H1 (cell line): Measurements from ENCODE around the gene AAK1. TPM values are rescaled to one million over a fixed set of nuclear protein-coding genes. Genes with fewer than 3 reads are reported as not detected.

Source experiments
- CTCF ChIA-PET: fragments of 300-600 bp; sonication (Branson Sonifier 250); formaldehyde crosslinking; loops from one replicate; lab custom pipeline; 2021; ENCODE audit not compliant: partially characterized antibody; lab: Charles Lee
- POLR2A ChIA-PET: fragments of 300-600 bp; sonication (Branson Sonifier 250); formaldehyde crosslinking; loops from one replicate; lab custom pipeline; 2021; ENCODE audit warnings: inconsistent platforms; ENCODE audit not compliant: partially characterized antibody; lab: Charles Lee
- DNase-seq, 2 experiments: peaks; one replicate each; pipeline versions ENCODE4 v3.0.0 to v3.0.0-alpha.2; 2010 to 2022; ENCODE audit warnings: low spot score in 2 of 2, low read depth in 1 of 2, mixed read lengths in 1 of 2
- FAIRE-seq: peaks from 2 replicates; lab custom pipeline; 2011; peaks lifted over from hg19 to GRCh38; lab: Jason Lieb, UNC
- H2AFZ ChIP-seq: 2 replicates; pipeline ENCODE4 v1.8.1; 2012; ENCODE audit warnings: low read length, inconsistent platforms
- H2AK5ac ChIP-seq: 2 replicates; pipeline ENCODE4 v1.6.1; 2013; ENCODE audit warnings: low read depth, low read length
- H2BK120ac ChIP-seq: replicated peaks from 2 replicates; pipeline ENCODE3; 2013; ENCODE audit warnings: low read depth, low read length, inconsistent platforms
- H2BK12ac ChIP-seq: 2 replicates; pipeline ENCODE4 v1.6.1; 2013; ENCODE audit warnings: low read depth, low read length
- H2BK15ac ChIP-seq: 2 replicates; pipeline ENCODE4 v1.6.1; 2013; ENCODE audit warnings: low read length
- H2BK20ac ChIP-seq: 2 replicates; pipeline ENCODE4 v1.6.1; 2013; ENCODE audit warnings: low read length
- H2BK5ac ChIP-seq: 2 replicates; pipeline ENCODE4 v1.6.1; 2013; ENCODE audit warnings: low read depth, low read length
- H3K14ac ChIP-seq: 2 replicates; pipeline ENCODE4 v1.6.1; 2013; ENCODE audit warnings: inconsistent platforms; ENCODE audit not compliant: insufficient read length
- H3K18ac ChIP-seq: 2 replicates; pipeline ENCODE4 v1.6.1; 2013; ENCODE audit warnings: low read length; ENCODE audit errors: extremely low read depth
- H3K23ac ChIP-seq: 2 replicates; pipeline ENCODE4 v1.6.1; 2013; ENCODE audit warnings: inconsistent platforms; ENCODE audit not compliant: insufficient read length
- H3K23me2 ChIP-seq: 2 replicates; pipeline ENCODE4 v1.6.1; 2013; ENCODE audit warnings: low read depth, low read length
- H3K27ac ChIP-seq: 2 replicates; pipeline ENCODE4 v1.6.1; 2011; ENCODE audit warnings: low read depth, low read length, inconsistent platforms
- H3K27me3 ChIP-seq, 4 experiments: replicated peaks in 1 of 4; 1 replicate in 1 of 4; 2 replicates in 3 of 4; pipeline versions ENCODE4 v1.6.1 to v1.8.1; 2011 to 2013; ENCODE audit warnings: low read length in 3 of 4, mild to moderate bottlenecking in 3 of 4, inconsistent platforms in 2 of 4, mixed read lengths in 2 of 4, moderate library complexity in 1 of 4; ENCODE audit not compliant: control insufficient read depth in 3 of 4, insufficient read depth in 3 of 4; ENCODE audit errors: extremely low read depth in 1 of 4
- H3K36me3 ChIP-seq, 4 experiments: 2 replicates each; pipeline versions ENCODE4 v1.6.1 to v1.8.1; 2011 to 2013; ENCODE audit warnings: mild to moderate bottlenecking in 4 of 4, low read length in 3 of 4, moderate library complexity in 2 of 4, control low read depth in 1 of 4, inconsistent platforms in 1 of 4; ENCODE audit not compliant: insufficient read depth in 4 of 4, control insufficient read depth in 2 of 4
- H3K4ac ChIP-seq: replicated peaks from 2 replicates; pipeline ENCODE3; 2013; ENCODE audit warnings: low read length, low read depth, mixed read lengths, inconsistent platforms; ENCODE audit not compliant: insufficient read length
- H3K4me1 ChIP-seq, 4 experiments: replicated peaks in 1 of 4; 1 replicate in 1 of 4; 2 replicates in 3 of 4; pipeline versions ENCODE4 v1.6.1 to v1.8.1; 2011 to 2013; ENCODE audit warnings: low read length in 3 of 4, inconsistent platforms in 2 of 4, mixed read lengths in 1 of 4; ENCODE audit not compliant: insufficient read depth in 4 of 4, control insufficient read depth in 3 of 4
- H3K4me2 ChIP-seq, 2 experiments: 2 replicates each; pipeline versions ENCODE4 v1.6.1 to v1.8.1; 2011 to 2013; ENCODE audit warnings: low read depth in 2 of 2, low read length in 2 of 2, control low read depth in 1 of 2, inconsistent platforms in 1 of 2, mild to moderate bottlenecking in 1 of 2; ENCODE audit not compliant: insufficient read depth in 1 of 2
- H3K4me3 ChIP-seq, 4 experiments: fragments of 200-600, 300-600 bp in 1 of 4; sonication (generic), shearing (Covaris generic), sonication (Bioruptor Twin) in 1 of 4; 2 replicates each; pipeline versions ENCODE4 v1.5.1 to v1.8.1; 2011 to 2016; ENCODE audit warnings: low read length in 4 of 4, low read depth in 3 of 4, control low read depth in 2 of 4, inconsistent platforms in 2 of 4, mild to moderate bottlenecking in 2 of 4, mixed read lengths in 1 of 4, moderate library complexity in 1 of 4; ENCODE audit not compliant: insufficient read depth in 2 of 4; ENCODE audit errors: extremely low read depth in 1 of 4
- H3K56ac ChIP-seq: replicated peaks from 2 replicates; pipeline ENCODE3; 2013; ENCODE audit warnings: low read depth, mild to moderate bottlenecking, mixed read lengths, low read length, inconsistent platforms; ENCODE audit not compliant: insufficient read length
- H3K79me1 ChIP-seq: 2 replicates; pipeline ENCODE4 v1.6.1; 2013; ENCODE audit warnings: low read depth, low read length, control low read depth
- H3K79me2 ChIP-seq, 2 experiments: 2 replicates each; pipeline versions ENCODE4 v1.6.1 to v1.8.1; 2012 to 2013; ENCODE audit warnings: low read length in 2 of 2, mild to moderate bottlenecking in 2 of 2, inconsistent platforms in 1 of 2; ENCODE audit not compliant: insufficient read depth in 2 of 2, control insufficient read depth in 1 of 2
- H3K9ac ChIP-seq, 4 experiments: replicated peaks in 1 of 4; 1 replicate in 1 of 4; 2 replicates in 3 of 4; pipeline versions ENCODE4 v1.6.1 to v1.8.1; 2011 to 2013; ENCODE audit warnings: low read depth in 3 of 4, low read length in 3 of 4, control low read depth in 2 of 4, mild to moderate bottlenecking in 2 of 4, moderate library complexity in 2 of 4, inconsistent platforms in 1 of 4; ENCODE audit errors: extremely low read depth in 1 of 4
- H3K9me3 ChIP-seq, 2 experiments: 2 replicates each; pipeline versions ENCODE4 v1.6.1 to v1.8.1; 2012 to 2013; ENCODE audit warnings: mild to moderate bottlenecking in 2 of 2, moderate library complexity in 2 of 2, control low read depth in 1 of 2, inconsistent platforms in 1 of 2, low read depth in 1 of 2, low read length in 1 of 2, mixed read lengths in 1 of 2; ENCODE audit not compliant: insufficient read depth in 2 of 2
- H4K20me1 ChIP-seq, 2 experiments: replicated peaks in 1 of 2; 2 replicates each; pipeline versions ENCODE3 to v1.8.1; 2011 to 2013; ENCODE audit warnings: inconsistent platforms in 2 of 2, low read length in 2 of 2, mild to moderate bottlenecking in 1 of 2; ENCODE audit not compliant: insufficient read depth in 2 of 2, control insufficient read depth in 1 of 2
- H4K5ac ChIP-seq: 2 replicates; pipeline ENCODE4 v1.6.1; 2013; ENCODE audit warnings: low read length, low read depth, mixed read lengths, inconsistent platforms; ENCODE audit not compliant: insufficient read length
- H4K8ac ChIP-seq: 2 replicates; pipeline ENCODE4 v1.8.0; 2013; ENCODE audit warnings: mild to moderate bottlenecking, moderate library complexity, low read length, inconsistent platforms; ENCODE audit not compliant: insufficient read depth; ENCODE audit errors: extremely low read depth
- H4K91ac ChIP-seq: replicated peaks from 2 replicates; pipeline ENCODE3; 2013; ENCODE audit warnings: low read length, mixed read lengths, inconsistent platforms; ENCODE audit not compliant: insufficient read length
- CEBPB ChIP-seq: IDR thresholded peaks from 2 replicates; pipeline ENCODE4 v1.6.1; 2012; ENCODE audit warnings: low read depth, low read length
- EGR1 ChIP-seq: IDR thresholded peaks from 2 replicates; pipeline ENCODE4 v1.6.1; 2011; ENCODE audit warnings: low read depth, low read length, borderline replicate concordance
- FOSL1 ChIP-seq: IDR thresholded peaks from 2 replicates; pipeline ENCODE4 v1.6.1; 2011; ENCODE audit warnings: mild to moderate bottlenecking, low read depth, low read length, moderate library complexity; ENCODE audit not compliant: insufficient read depth
- HDAC2 ChIP-seq, 2 experiments: fragments of 300-600 bp in 1 of 2; sonication (generic) in 1 of 2; IDR thresholded peaks; 2 replicates each; pipeline ENCODE4 v1.6.1; 2011 to 2012; ENCODE audit warnings: low read depth in 2 of 2, low read length in 2 of 2, mild to moderate bottlenecking in 2 of 2, moderate library complexity in 2 of 2, borderline replicate concordance in 1 of 2, inconsistent platforms in 1 of 2
- HDAC6 ChIP-seq: IDR thresholded peaks from one replicate; pipeline ENCODE4 v1.7.1; 2012; ENCODE audit warnings: low read depth, mild to moderate bottlenecking, inconsistent platforms, low read length, moderate library complexity
- KDM5A ChIP-seq: fragments of 200-600 bp; IDR thresholded peaks from 2 replicates; pipeline ENCODE4 v1.7.1; 2012; ENCODE audit warnings: mild to moderate bottlenecking, low read length, inconsistent platforms, mixed read lengths
- NRF1 ChIP-seq: IDR thresholded peaks from 2 replicates; pipeline ENCODE4 v1.6.1; 2011; ENCODE audit warnings: mild to moderate bottlenecking, low read depth, low read length, improper control_type of control experiment
- RNF2 ChIP-seq: fragments of 200-900, 300-1000 bp; sonication (generic); IDR thresholded peaks from 2 replicates; pipeline ENCODE4 v1.7.1; 2016; ENCODE audit warnings: borderline replicate concordance, low read depth, mild to moderate bottlenecking, antibody characterized with exemption, low read length; ENCODE audit not compliant: poor library complexity, severe bottlenecking; ENCODE audit errors: missing control alignments
- RXRA ChIP-seq: IDR thresholded peaks from 2 replicates; pipeline ENCODE4 v1.6.1; 2011; ENCODE audit warnings: low read depth, mild to moderate bottlenecking, low read length, moderate library complexity; ENCODE audit not compliant: insufficient read depth
- SIRT6 ChIP-seq: IDR thresholded peaks from one replicate; pipeline ENCODE4 v1.7.1; 2012; ENCODE audit warnings: low read length, inconsistent platforms
- SIX5 ChIP-seq: IDR thresholded peaks from 2 replicates; pipeline ENCODE4 v1.6.1; 2011; ENCODE audit warnings: mild to moderate bottlenecking, low read depth, low read length
- SP2 ChIP-seq: IDR thresholded peaks from 2 replicates; pipeline ENCODE4 v1.6.1; 2012; ENCODE audit warnings: mild to moderate bottlenecking, low read length, inconsistent platforms
- SP4 ChIP-seq: IDR thresholded peaks from 2 replicates; pipeline ENCODE4 v1.6.1; 2012; ENCODE audit warnings: low read length, inconsistent platforms
- SUZ12 ChIP-seq: fragments of 200-600 bp; sonication (generic); IDR thresholded peaks from 2 replicates; pipeline ENCODE4 v1.6.1; 2012; ENCODE audit warnings: mild to moderate bottlenecking, inconsistent platforms, low read length, moderate library complexity, mixed read lengths
- YY1 ChIP-seq: IDR thresholded peaks from 2 replicates; pipeline ENCODE4 v1.6.1; 2011; ENCODE audit warnings: low read depth, mild to moderate bottlenecking, low read length
- WGBS, 2 experiments: shearing (Covaris generic) in 1 of 2; methylation state at CpG; one replicate each; pipeline versions ENCODE4 v1.1.6 to v1.1.7; 2013 to 2015; ENCODE audit warnings: low lambda C conversion rate in 2 of 2, mixed read lengths in 2 of 2, inconsistent platforms in 1 of 2, low coverage in 1 of 2, missing lambda C conversion rate in 1 of 2; ENCODE audit not compliant: insufficient replicate concordance in 2 of 2, insufficient coverage in 1 of 2, insufficient read length in 1 of 2; ENCODE audit errors: extremely low coverage in 1 of 2, missing lambda C conversion rate in 1 of 2; 5-methylcytosine and 5-hydroxymethylcytosine counted together
- polyA plus RNA-seq, 7 experiments: library from polyadenylated mRNA; depleted of rRNA in 3 of 7; stranded (reverse) in 5 of 7; unstranded in 2 of 7; fragments of >200 nt in 5 of 7; fragments of 200-250 nt in 2 of 7; gene quantifications; 1 replicate in 5 of 7; 2 replicates in 1 of 7; 4 replicates in 1 of 7; pipeline versions ENCODE4 v1.2.1 to v1.2.3, GENCODE V29; 2011 to 2013; ENCODE audit warnings: missing spikeins in 2 of 7, mixed read lengths in 2 of 7
- total RNA-seq: library from RNA; stranded (reverse); fragmentation: NEBNext Ultra II Directional; extraction: Animal tissue kit (Norgen Biotek cat#: 25700); gene quantifications from 2 replicates; pipeline ENCODE4 v1.2.1, GENCODE V29; 2021

Gene AAK1
- total and polyA plus RNA-seq, 2 of the 8 experiments (the other 6 are each of a cell fraction or from before 2014, with no cell fraction given) = 10.0 to 40.5 TPM

DNA sequence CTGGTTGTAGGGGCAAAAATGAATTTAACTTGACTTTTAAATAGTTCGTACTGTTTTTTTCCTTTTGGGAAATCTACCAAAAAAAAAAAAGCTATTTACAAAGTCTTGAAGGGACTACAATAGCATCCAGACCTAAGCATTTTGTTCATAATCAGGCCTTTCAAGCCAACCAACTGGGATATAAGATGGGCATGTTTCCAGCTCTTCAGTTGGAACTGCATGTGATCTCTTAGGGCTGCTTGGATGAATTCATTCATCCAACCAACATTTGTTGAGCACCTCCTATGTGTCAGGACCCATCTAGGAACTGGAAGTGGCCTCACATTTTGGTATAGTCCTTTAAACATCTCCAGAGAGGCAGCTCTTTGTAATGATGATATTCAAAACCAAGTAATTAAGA, 98.6 kb downstream of the AAK1 start:
- no peak overlapping the region for H4K8ac ChIP-seq
- TF ChIP-seq EGR1 (no peak), CEBPB (no peak), FOSL1 (no peak), SIRT6 (no peak), HDAC6 (no peak), SIX5 (no peak), HDAC2 (IDR thresholded peaks at IDR 0.05; ENCODE audit: borderline replicate concordance in 1 of 2, low read depth in 2 of 2, low read length in 2 of 2) (no peak), KDM5A (no peak), SUZ12 (no peak), NRF1 (no peak), SP2 (no peak), RXRA (no peak), SP4 (no peak), RNF2 (no peak), YY1 (no peak)
- peaks cover 5 to 6% of the 10 kb centered on the region in 2 experiments; a peak in 3 of 4 replicates for H3K9me3 ChIP-seq
- no peak overlapping the region for H3K18ac ChIP-seq
- H2AFZ ChIP-seq = no peak overlapping the region
- H3K23me2 ChIP-seq = no peaks in the 10 kb centered on the region
- no peak overlapping the region for H2AK5ac ChIP-seq
- ChIA-PET CTCF (interaction anchor here (1.2 to 1.8 kb wide), 2 partner anchors 20 to 21 kb away, joined by 5 to 7 read pairs; no protein-coding TSS in a partner anchor), POLR2A (no interaction called here)
- H3K79me1 ChIP-seq = no peaks in the 10 kb centered on the region
- H4K5ac ChIP-seq = no peak overlapping the region
- no peaks in the 10 kb centered on the region for H4K20me1 ChIP-seq
- H3K23ac ChIP-seq = no peak overlapping the region
- WGBS, 2 experiments = 94% methylated on average over 1 of the region's 1 CpG; no CpG with 5 or more reads in 1 of the 2 experiments
- peaks cover 0 to 6% (median 2%) of the 10 kb centered on the region in 4 experiments; a peak in 2 of 8 replicates for H3K36me3 ChIP-seq
- no peak overlapping the region for H3K14ac ChIP-seq
- no peak overlapping the region for H3K9ac ChIP-seq
- no peak overlapping the region for H4K91ac ChIP-seq
- no peak overlapping the region for H3K27ac ChIP-seq
- FAIRE-seq = no peak
- no peak overlapping the region for H2BK5ac ChIP-seq
- H3K4me1 ChIP-seq = no peaks in the 10 kb centered on the region
- H2BK20ac ChIP-seq = no peak overlapping the region
- no peak for DNase-seq
- no peak overlapping the region for H2BK15ac ChIP-seq
- H3K56ac ChIP-seq = no peak overlapping the region
- no peak overlapping the region for H3K4me3 ChIP-seq
- no peaks in the 10 kb centered on the region for H3K79me2 ChIP-seq
- H2BK120ac ChIP-seq = no peak overlapping the region
- no peak overlapping the region for H3K4me2 ChIP-seq
- no peak overlapping the region for H2BK12ac ChIP-seq
- H3K27me3 ChIP-seq = no peaks in the 10 kb centered on the region
- H3K4ac ChIP-seq = no peak overlapping the region
